ENCODE data around the gene DIP2A.

Gene DIP2A

DNA sequence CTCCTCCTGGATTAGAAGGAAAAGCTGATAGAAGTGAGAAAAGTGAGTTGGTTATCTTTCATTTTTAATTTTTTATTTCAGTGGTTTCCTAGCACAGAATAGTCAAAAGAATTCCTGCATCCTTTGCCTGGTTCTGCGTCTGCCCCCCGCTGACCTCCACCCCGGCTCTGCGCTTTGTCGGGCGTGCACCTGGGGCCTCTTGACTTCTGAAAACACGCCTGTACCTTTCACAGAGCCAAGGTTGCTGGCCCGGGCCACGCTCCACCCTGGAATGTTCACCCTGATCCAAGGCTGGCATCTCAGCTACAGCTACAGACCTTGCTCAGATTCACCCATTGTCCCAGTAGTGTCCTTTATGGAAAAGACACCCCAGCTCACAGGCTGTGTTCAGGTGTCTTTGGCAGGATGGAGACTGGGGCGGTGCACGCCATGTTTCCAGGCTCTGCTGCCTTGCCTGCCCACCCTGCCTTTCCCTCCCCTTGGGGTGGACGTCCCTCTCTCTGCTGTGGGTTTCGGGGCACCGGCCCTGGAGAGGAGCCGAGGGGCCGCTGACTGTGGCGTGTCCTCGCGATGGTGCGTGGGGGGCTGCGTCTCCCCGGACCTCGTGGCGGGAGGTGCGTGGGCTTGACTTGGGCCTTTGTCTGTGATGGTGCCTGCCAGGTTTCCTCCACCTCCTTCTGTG, 40.3 kb upstream of the DIP2A start:
- Histone ChIP-seq H3K9me3 (ENCODE audit: control insufficient read depth, insufficient read depth, low read length) (no peaks in the 10 kb centered on the region), H3K4me2 (ENCODE audit: low read length) (no peak overlapping the region), H3K36me3 (ENCODE audit: control insufficient read depth, low read length) (peaks cover 52% of the 10 kb centered on the region), H3K9me2 (replicated peaks; ENCODE audit: control insufficient read depth, low read length) (no peaks in the 10 kb centered on the region), H3K4me1 (ENCODE audit: control insufficient read depth, low read length) (peaks cover 9% of the 10 kb centered on the region), H4K20me1 (ENCODE audit: control insufficient read depth, insufficient read depth, low read depth, low read length) (no peaks in the 10 kb centered on the region), H3K27me3 (ENCODE audit: control insufficient read depth, low read length) (no peaks in the 10 kb centered on the region), H3K27ac (ENCODE audit: low read depth, low read length) (no peak overlapping the region), H3K79me2 (ENCODE audit: control insufficient read depth, low read length) (no peaks in the 10 kb centered on the region), H3F3A (ENCODE audit: control insufficient read depth, insufficient read depth) (no peaks in the 10 kb centered on the region; the same call in 1 of the 2 replicates), H3K4me3 (ENCODE audit: low read length) (no peak overlapping the region)
- TF ChIP-seq EZH2phosphoT487 (IDR thresholded peaks at IDR 0.05; ENCODE audit: borderline replicate concordance, low read length) (no peak), CTCF (IDR thresholded peaks at IDR 0.05; ENCODE audit: low read depth, low read length, poor library complexity, severe bottlenecking) (no peak)

DNA sequence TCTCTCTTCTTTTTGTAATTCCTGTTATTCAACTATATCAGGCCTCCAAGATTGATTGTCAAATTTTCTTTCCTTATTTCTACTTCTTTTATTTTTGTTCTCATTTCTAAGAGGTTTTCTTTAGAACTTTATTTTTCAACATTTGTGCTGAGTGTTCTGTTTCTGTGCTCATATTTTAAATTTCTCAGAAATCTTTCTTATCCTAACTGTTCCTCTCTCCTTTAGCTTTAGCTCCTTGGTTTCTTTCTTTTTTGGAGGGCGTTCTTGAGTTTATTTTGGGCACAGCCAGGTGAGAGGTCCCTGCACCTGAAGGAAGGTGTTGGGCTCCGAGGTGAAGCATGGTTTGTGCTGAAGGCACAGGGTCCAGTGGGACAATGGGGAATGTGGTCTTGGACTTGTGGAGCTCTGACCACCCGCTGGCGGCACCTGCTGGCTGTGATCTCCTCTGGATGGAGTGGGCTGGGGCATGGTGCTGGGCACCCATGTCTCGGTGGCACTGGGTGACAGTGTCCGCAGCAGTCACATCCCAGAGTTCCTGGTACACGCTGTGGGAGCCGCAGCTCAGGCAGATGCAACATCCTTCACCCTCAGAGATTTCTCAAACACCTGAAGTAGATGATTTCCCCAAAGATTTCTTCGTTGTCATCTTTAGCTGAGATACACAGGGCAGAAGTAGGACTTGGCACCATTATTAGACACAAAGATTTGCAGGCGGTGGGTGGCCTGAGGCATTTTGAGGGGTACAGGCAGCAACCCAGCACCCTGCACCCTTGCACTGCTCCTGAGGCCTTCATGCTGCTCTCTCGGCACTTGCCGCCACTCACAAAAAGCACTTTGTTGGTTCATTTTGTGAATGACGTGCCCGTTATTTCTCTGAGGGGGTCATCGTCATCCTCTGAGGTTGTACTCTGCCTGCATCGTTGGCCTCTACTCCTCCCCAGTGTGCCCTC, 38.2 kb upstream of the DIP2A start:
- Histone ChIP-seq H3K9me2 (replicated peaks; ENCODE audit: control insufficient read depth, low read length) (no peaks in the 10 kb centered on the region), H3K4me2 (ENCODE audit: low read length) (no peak overlapping the region), H4K20me1 (ENCODE audit: control insufficient read depth, insufficient read depth, low read depth, low read length) (no peaks in the 10 kb centered on the region), H3K36me3 (ENCODE audit: control insufficient read depth, low read length) (peaks cover 53% of the 10 kb centered on the region), H3F3A (ENCODE audit: control insufficient read depth, insufficient read depth) (no peaks in the 10 kb centered on the region; the same call in 1 of the 2 replicates), H3K9me3 (ENCODE audit: control insufficient read depth, insufficient read depth, low read length) (no peaks in the 10 kb centered on the region), H3K79me2 (ENCODE audit: control insufficient read depth, low read length) (no peaks in the 10 kb centered on the region), H3K4me3 (ENCODE audit: low read length) (no peak overlapping the region), H3K27me3 (ENCODE audit: control insufficient read depth, low read length) (no peaks in the 10 kb centered on the region), H3K4me1 (ENCODE audit: control insufficient read depth, low read length) (peaks cover 10% of the 10 kb centered on the region), H3K27ac (ENCODE audit: low read depth, low read length) (no peak overlapping the region)
- TF ChIP-seq CTCF (IDR thresholded peaks at IDR 0.05; ENCODE audit: low read depth, low read length, poor library complexity, severe bottlenecking) (no peak), EZH2phosphoT487 (IDR thresholded peaks at IDR 0.05; ENCODE audit: borderline replicate concordance, low read length) (no peak)

DNA sequence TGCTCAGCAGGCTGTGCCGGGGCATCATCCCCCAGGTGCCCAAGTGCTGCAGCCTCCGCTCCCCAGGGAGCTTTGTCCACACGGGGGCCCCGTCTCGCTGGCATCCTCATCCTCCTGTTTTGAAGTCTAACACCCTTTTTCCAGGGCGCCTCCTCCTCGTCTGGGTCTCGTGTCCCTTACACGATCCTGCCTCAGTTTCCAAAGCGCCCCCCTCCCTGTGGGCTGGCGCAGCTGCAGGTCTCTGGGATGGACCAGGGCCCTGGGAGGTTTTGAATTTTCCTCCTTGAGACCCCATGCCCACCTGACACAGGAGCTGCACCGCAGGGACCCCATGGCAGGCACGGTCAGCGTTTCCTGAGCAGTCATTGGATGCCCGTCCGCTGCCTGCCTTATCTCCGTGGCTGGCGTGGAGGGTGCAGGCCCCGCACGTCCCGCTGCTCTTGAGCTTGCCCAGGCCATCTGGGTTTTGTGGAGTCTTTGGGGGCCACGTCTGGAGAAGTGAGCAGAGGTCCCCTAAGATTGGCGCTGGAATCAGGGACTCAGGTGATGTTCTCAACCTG, 37.4 kb upstream of the DIP2A start:
- TF ChIP-seq EZH2phosphoT487 (IDR thresholded peaks at IDR 0.05; ENCODE audit: borderline replicate concordance, low read length) = no peak
- no peak for TF ChIP-seq CTCF (IDR thresholded peaks at IDR 0.05; ENCODE audit: low read depth, low read length, poor library complexity, severe bottlenecking)
- Histone ChIP-seq H3K9me2 (replicated peaks; ENCODE audit: control insufficient read depth, low read length) (no peaks in the 10 kb centered on the region), H3K79me2 (ENCODE audit: control insufficient read depth, low read length) (no peaks in the 10 kb centered on the region), H3K27ac (ENCODE audit: low read depth, low read length) (no peak overlapping the region), H3K36me3 (ENCODE audit: control insufficient read depth, low read length) (peaks cover 46% of the 10 kb centered on the region), H3K4me1 (ENCODE audit: control insufficient read depth, low read length) (peaks cover 10% of the 10 kb centered on the region), H3K9me3 (ENCODE audit: control insufficient read depth, insufficient read depth, low read length) (no peaks in the 10 kb centered on the region), H4K20me1 (ENCODE audit: control insufficient read depth, insufficient read depth, low read depth, low read length) (no peaks in the 10 kb centered on the region), H3K4me3 (ENCODE audit: low read length) (no peak overlapping the region), H3K4me2 (ENCODE audit: low read length) (no peak overlapping the region), H3K27me3 (ENCODE audit: control insufficient read depth, low read length) (no peaks in the 10 kb centered on the region), H3F3A (ENCODE audit: control insufficient read depth, insufficient read depth) (no peaks in the 10 kb centered on the region; the same call in 1 of the 2 replicates)
